Peyer's patch (tissue), 4 donors: ENCODE results near the gene GRIK3.
"Not testable (repeated sequence)": the region's sequence is repeated elsewhere in the genome, so short reads cannot be mapped to it uniquely, and the experiment has no call there.

ENCODE experiments used
- POLR2A ChIP-seq, 2 donors: fragments of 450-650 bp; IDR thresholded peaks; one replicate each; pipeline ENCODE4 v1.5.1; 2017; ENCODE audit warnings: antibody characterized with exemption in 2 of 2, mild to moderate bottlenecking in 2 of 2, moderate library complexity in 2 of 2
- TF ChIP-seq, protein P1 (sequence below), 6 experiments: fragments of 450-650 bp in 4 of 6; fragments of 200-600 bp in 2 of 6; sonication (generic) in 1 of 6; IDR thresholded peaks; one replicate each; pipeline ENCODE4 v1.5.1; 2017 to 2019; ENCODE audit warnings: antibody characterized with exemption in 6 of 6, mild to moderate bottlenecking in 3 of 6, moderate library complexity in 1 of 6

DNA sequence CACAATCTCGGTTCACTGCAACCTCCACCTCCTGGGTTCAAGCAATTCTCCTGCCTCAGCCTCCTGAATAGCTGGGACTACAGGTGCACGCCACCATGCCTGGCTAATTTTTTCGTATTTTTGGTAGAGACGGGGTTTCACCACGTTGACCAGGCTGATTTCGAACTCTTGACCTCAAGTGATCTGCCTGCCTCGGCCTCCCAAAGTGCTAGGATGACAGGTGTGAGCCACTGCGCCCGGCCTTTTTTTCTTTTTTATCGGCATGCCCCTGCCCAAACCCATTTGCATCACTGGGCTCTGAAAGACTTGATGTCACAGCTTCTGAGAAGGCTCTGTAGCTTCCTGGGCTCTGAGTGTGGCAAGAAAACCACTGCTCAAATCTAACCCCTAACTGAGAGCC lies 125.0 kb downstream of the GRIK3 start:
- TF ChIP-seq POLR2A (IDR thresholded peaks at IDR 0.05): not testable (repeated sequence)
- TF ChIP-seq, protein P1, sequence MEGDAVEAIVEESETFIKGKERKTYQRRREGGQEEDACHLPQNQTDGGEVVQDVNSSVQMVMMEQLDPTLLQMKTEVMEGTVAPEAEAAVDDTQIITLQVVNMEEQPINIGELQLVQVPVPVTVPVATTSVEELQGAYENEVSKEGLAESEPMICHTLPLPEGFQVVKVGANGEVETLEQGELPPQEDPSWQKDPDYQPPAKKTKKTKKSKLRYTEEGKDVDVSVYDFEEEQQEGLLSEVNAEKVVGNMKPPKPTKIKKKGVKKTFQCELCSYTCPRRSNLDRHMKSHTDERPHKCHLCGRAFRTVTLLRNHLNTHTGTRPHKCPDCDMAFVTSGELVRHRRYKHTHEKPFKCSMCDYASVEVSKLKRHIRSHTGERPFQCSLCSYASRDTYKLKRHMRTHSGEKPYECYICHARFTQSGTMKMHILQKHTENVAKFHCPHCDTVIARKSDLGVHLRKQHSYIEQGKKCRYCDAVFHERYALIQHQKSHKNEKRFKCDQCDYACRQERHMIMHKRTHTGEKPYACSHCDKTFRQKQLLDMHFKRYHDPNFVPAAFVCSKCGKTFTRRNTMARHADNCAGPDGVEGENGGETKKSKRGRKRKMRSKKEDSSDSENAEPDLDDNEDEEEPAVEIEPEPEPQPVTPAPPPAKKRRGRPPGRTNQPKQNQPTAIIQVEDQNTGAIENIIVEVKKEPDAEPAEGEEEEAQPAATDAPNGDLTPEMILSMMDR (IDR thresholded peaks at IDR 0.05): not testable (repeated sequence)
